Measurements from ENCODE around the gene CAMK2A. TPM values are rescaled to one million over a fixed set of nuclear protein-coding genes. Genes with fewer than 3 reads are reported as not detected.

Gene CAMK2A
- total and polyA plus RNA-seq, 2 of the 4 experiments (the other 2 are of a cell fraction), result 0.18 to 0.19 TPM

- no peak overlapping the region for H3K4me2 ChIP-seq (ENCODE audit: low read depth, low read length)
- no peaks in the 10 kb centered on the region for H4K20me1 ChIP-seq (ENCODE audit: insufficient read depth, low read length)
- POLR2A ChIA-PET (ENCODE audit: unreplicated experiment), result no interaction called here
- no peak overlapping the region for H3K27ac ChIP-seq (ENCODE audit: insufficient read depth, low read length)
- no peak overlapping the region for H2BK120ac ChIP-seq (ENCODE audit: low read depth, low read length)
- H4K5ac ChIP-seq (ENCODE audit: low read depth, low read length), result no peak overlapping the region
- dilution Hi-C loops (cut with HindIII; ENCODE audit: low sequenced_read_pairs, unreplicated experiment) (no loop called here), intact Hi-C loops (cut with micrococcal nuclease) (no loop called here), in situ Hi-C loops (cut with MboI; ENCODE audit: low sequenced_read_pairs) (no loop called here)
- ATAC-seq (ENCODE audit: low read depth) (no peak), DNase-seq (no peak)
- WGBS, 2 experiments (ENCODE audit: extremely low coverage in 2 of 2, insufficient read length in 1 of 2), result no CpG with 5 or more reads among the region's 9 CpGs
- H3K56ac ChIP-seq (ENCODE audit: extremely low read depth, insufficient read depth, low read length), result no peak overlapping the region
- TF ChIP-seq CEBPB (IDR thresholded peaks at IDR 0.05; ENCODE audit: low read depth, low read length) (no peak), FOS (IDR thresholded peaks at IDR 0.05; ENCODE audit: low read depth, low read length) (no peak), POLR2A (IDR thresholded peaks at IDR 0.05; ENCODE audit: low read depth, low read length) (no peak), CHD1 (IDR thresholded peaks at IDR 0.05; ENCODE audit: low read depth, low read length) (no peak), USF2 (IDR thresholded peaks at IDR 0.05; ENCODE audit: low read depth, low read length) (no peak), MXI1 (IDR thresholded peaks at IDR 0.05; ENCODE audit: borderline replicate concordance, low read depth, low read length) (no peak), SMC3 (IDR thresholded peaks at IDR 0.05; ENCODE audit: low read depth, low read length) (no peak), RAD21 (IDR thresholded peaks at IDR 0.05; ENCODE audit: low read length) (no peak), NFE2L2 (IDR thresholded peaks at IDR 0.05; ENCODE audit: low read depth, low read length) (no peak), BHLHE40 (IDR thresholded peaks at IDR 0.05; ENCODE audit: low read depth, low read length) (no peak), MAZ (IDR thresholded peaks at IDR 0.05; ENCODE audit: borderline replicate concordance, low read depth, low read length) (no peak), ELK1 (IDR thresholded peaks at IDR 0.05; ENCODE audit: borderline replicate concordance, low read depth, low read length) (no peak), RFX5 (IDR thresholded peaks at IDR 0.05; ENCODE audit: low read depth, low read length) (no peak), CTCF (conservative IDR thresholded peaks at IDR 0.05; ENCODE audit: low read depth, low read length) (no peak), MAFK (IDR thresholded peaks at IDR 0.05; ENCODE audit: low read depth, low read length) (no peak), RCOR1 (IDR thresholded peaks at IDR 0.05; ENCODE audit: insufficient replicate concordance, low read length) (no peak)
- no peak overlapping the region for H2BK5ac ChIP-seq (ENCODE audit: low read depth, low read length, poor library complexity, severe bottlenecking)
- H3K9me3 ChIP-seq (ENCODE audit: control insufficient read depth, insufficient read depth, low read length), result no peaks in the 10 kb centered on the region
- no peak overlapping the region for H2AK5ac ChIP-seq (ENCODE audit: low read depth, low read length)
- CTCF ChIA-PET, result no interaction called here
- H3K9ac ChIP-seq (ENCODE audit: low read depth, low read length), result no peak overlapping the region
- H3K79me1 ChIP-seq (ENCODE audit: low read depth in 1 of 2, low read length in 2 of 2), result no peaks in the 10 kb centered on the region
- H2AK9ac ChIP-seq (replicated peaks; ENCODE audit: low read depth, low read length, poor library complexity), result no peak overlapping the region
- peaks cover 4% of the 10 kb centered on the region; the same call in 1 of the 2 replicates for H3K27me3 ChIP-seq (ENCODE audit: control insufficient read depth, insufficient read depth, low read length)
- peaks cover 8% of the 10 kb centered on the region; the same call in 1 of the 2 replicates for H3K4me1 ChIP-seq (ENCODE audit: control insufficient read depth, insufficient read depth, low read length)
- no TSS peak for BruUV-seq (replicated peaks)
- no peak overlapping the region for H2BK15ac ChIP-seq (ENCODE audit: low read depth, low read length)
- no peak overlapping the region for H3K14ac ChIP-seq (replicated peaks; ENCODE audit: low read depth, low read length)
- H3K18ac ChIP-seq (ENCODE audit: low read depth, low read length), result no peak overlapping the region
- no peak overlapping the region for H4K8ac ChIP-seq (ENCODE audit: low read depth in 2 of 2, low read length in 2 of 2)
- no peak overlapping the region for H3K4ac ChIP-seq (ENCODE audit: low read depth, low read length)
- no peaks in the 10 kb centered on the region for H3K36me3 ChIP-seq (ENCODE audit: control insufficient read depth, insufficient read depth, low read length)
- no peaks in the 10 kb centered on the region; the same call in 1 of the 2 replicates for H3K9me1 ChIP-seq (ENCODE audit: insufficient read depth, low read length)
- H3K23ac ChIP-seq (ENCODE audit: low read depth, low read length), result no peak overlapping the region
- no peak overlapping the region for H4K91ac ChIP-seq (ENCODE audit: insufficient read depth, low read depth, low read length)
- H2BK20ac ChIP-seq (ENCODE audit: low read depth, low read length), result no peak overlapping the region
- no peak overlapping the region for H2AFZ ChIP-seq (replicated peaks; ENCODE audit: low read length, poor library complexity)
- no peak overlapping the region for H3K4me3 ChIP-seq (ENCODE audit: insufficient read depth, low read depth, low read length)
These were observed 41.8 kb downstream of the CAMK2A start for GRCh38 chr5:150247726-150248125.

Measured in IMR-90 (cell line).